HEK293T (cell line): Measurements from ENCODE around the gene GAPDHS.

Experiments used
- ARNT ChIP-seq: fragments of 450-650 bp; IDR thresholded peaks from 2 replicates; pipeline ENCODE4 v1.6.1; 2017; ENCODE audit warnings: mild to moderate bottlenecking
- BHLHE40 ChIP-seq: fragments of 450-650 bp; IDR thresholded peaks from 2 replicates; pipeline ENCODE4 v1.6.1; 2016; ENCODE audit warnings: mild to moderate bottlenecking, moderate library complexity, borderline replicate concordance
- CTBP1 ChIP-seq: fragments of 450-650 bp; IDR thresholded peaks from 2 replicates; pipeline ENCODE4 v1.6.1; 2016; ENCODE audit warnings: borderline replicate concordance
- ELF4 ChIP-seq: fragments of 450-650 bp; IDR thresholded peaks from 2 replicates; pipeline ENCODE4 v1.6.1; 2017; ENCODE audit warnings: antibody characterized with exemption
- FOXA1 ChIP-seq: fragments of 450-650 bp; IDR thresholded peaks from 2 replicates; pipeline ENCODE4 v1.6.1; 2016; ENCODE audit warnings: mild to moderate bottlenecking
- FOXK2 ChIP-seq: fragments of 450-650 bp; IDR thresholded peaks from 2 replicates; pipeline ENCODE4 v1.6.1; 2016; ENCODE audit warnings: mild to moderate bottlenecking
- FOXM1 ChIP-seq: fragments of 450-650 bp; IDR thresholded peaks from 2 replicates; pipeline ENCODE4 v1.6.1; 2017; ENCODE audit warnings: mild to moderate bottlenecking, borderline replicate concordance
- HDGF ChIP-seq: fragments of 450-650 bp; IDR thresholded peaks from 2 replicates; pipeline ENCODE4 v1.6.1; 2017; ENCODE audit warnings: antibody characterized with exemption, borderline replicate concordance
- LEF1 ChIP-seq: fragments of 450-650 bp; IDR thresholded peaks from 2 replicates; pipeline ENCODE4 v1.6.1; 2017; ENCODE audit warnings: mild to moderate bottlenecking, borderline replicate concordance
- NFRKB ChIP-seq: fragments of 450-650 bp; IDR thresholded peaks from 2 replicates; pipeline ENCODE4 v1.6.1; 2016; ENCODE audit warnings: mild to moderate bottlenecking, moderate library complexity
- SP1 ChIP-seq: fragments of 450-650 bp; IDR thresholded peaks from 2 replicates; pipeline ENCODE4 v1.6.1; 2017
- SUZ12 ChIP-seq: fragments of 450-650 bp; IDR thresholded peaks from 2 replicates; pipeline ENCODE4 v1.6.1; 2016; ENCODE audit warnings: mild to moderate bottlenecking
- TARDBP ChIP-seq: fragments of 450-650 bp; IDR thresholded peaks from 2 replicates; pipeline ENCODE4 v1.6.1; 2016
- ZNF384 ChIP-seq: fragments of 450-650 bp; IDR thresholded peaks from 2 replicates; pipeline ENCODE4 v1.6.1; 2016

DNA sequence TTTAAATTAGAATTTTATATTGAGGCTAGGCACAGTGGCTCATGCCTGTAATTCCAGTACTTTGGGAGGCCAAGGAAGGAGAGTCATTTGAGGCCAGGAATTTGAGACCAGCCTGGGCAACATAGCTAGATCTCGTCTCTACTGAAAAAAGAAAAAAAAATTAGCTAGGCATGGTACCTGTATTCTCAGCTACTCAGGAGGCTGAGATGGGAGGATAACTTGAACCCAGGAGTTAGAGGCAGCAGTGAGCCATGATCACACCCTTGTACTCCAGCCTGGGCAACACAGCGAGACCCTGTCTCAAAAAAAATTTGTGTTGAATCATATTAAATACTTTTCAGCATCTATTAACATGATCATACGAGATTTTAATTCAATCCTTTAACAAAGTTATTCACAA lies 57.6 kb downstream of the GAPDHS start:
- no peak for TF ChIP-seq FOXA1
- TF ChIP-seq FOXM1: no peak
- no peak for TF ChIP-seq BHLHE40
- no peak for TF ChIP-seq NFRKB
- TF ChIP-seq HDGF: no peak
- no peak for TF ChIP-seq ELF4
- TF ChIP-seq ZNF384: no peak
- no peak for TF ChIP-seq ARNT
- TF ChIP-seq SP1: no peak
- no peak for TF ChIP-seq LEF1
- TF ChIP-seq SUZ12: no peak
- TF ChIP-seq FOXK2: no peak
- TF ChIP-seq TARDBP: no peak
- TF ChIP-seq CTBP1: no peak
